GM12864 (cell line): Measurements from ENCODE around the gene GATAD2B.
A peak's percentile ranks its signal among the peaks of the same experiment; 100 is the strongest.

Source experiments
- DNase-seq: peaks from one replicate; pipeline ENCODE4 v3.0.0-alpha.2; 2011; ENCODE audit warnings: low read depth
- H3K4me3 ChIP-seq: 2 replicates; pipeline ENCODE4 v1.5.1; 2011; ENCODE audit warnings: mild to moderate bottlenecking, low read depth, low read length, control low read depth
- CTCF ChIP-seq: IDR thresholded peaks from 2 replicates; pipeline ENCODE4 v1.5.1; 2011; ENCODE audit warnings: low read depth, mild to moderate bottlenecking, moderate library complexity, low read length, control low read depth, inconsistent platforms; ENCODE audit errors: missing control alignments

The GATAD2B gene

GRCh38 chr1:153805042-153805745 is 117.6 kb downstream of the GATAD2B start:
- no peak for TF ChIP-seq CTCF
- DNase-seq: peak; percentile 99
- no peak overlapping the region for H3K4me3 ChIP-seq

- no peak for DNase-seq
- TF ChIP-seq CTCF: no peak
Measured at GRCh38 chr1:153804112-153804511, 118.7 kb downstream of the GATAD2B start.

DNA sequence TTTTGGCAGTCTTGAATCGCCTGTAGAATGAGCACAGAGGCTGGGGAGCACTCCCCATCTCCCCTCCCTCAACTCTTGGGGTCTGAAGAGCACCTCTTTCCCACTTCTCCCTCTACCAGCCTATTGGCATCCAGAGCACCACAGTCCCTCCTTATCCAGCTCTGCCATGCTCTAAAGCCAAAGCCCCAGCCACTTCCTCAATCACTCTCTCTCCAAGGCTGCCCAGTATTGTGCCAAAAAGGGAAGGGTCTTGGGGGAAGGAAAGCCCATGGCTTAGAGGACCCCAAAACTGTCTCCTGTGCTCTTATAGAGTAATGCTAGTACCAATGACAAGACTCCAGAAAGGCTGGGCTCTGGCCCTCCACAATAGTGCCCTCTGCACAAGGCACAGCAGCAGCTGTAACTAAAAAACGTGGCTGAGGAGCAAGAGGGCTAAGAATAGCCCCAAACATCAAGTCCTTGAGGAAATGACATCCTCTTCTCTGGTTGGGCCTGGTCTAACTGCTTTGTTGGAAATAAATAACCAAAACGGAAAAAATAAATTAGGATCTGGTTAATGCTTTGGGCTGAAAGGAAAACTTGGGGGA is 119.2 kb downstream of the GATAD2B start:
- no peak overlapping the region for H3K4me3 ChIP-seq
- no peak for DNase-seq
- TF ChIP-seq CTCF: no peak

More at GRCh38 chr1:153804112-153804511, 118.7 kb downstream of the GATAD2B start:
- no peak overlapping the region for H3K4me3 ChIP-seq

- no peak overlapping the region for H3K4me3 ChIP-seq
- TF ChIP-seq CTCF: no peak
- no peak for DNase-seq
Measured at GRCh38 chr1:153801786-153802697, 120.7 kb downstream of the GATAD2B start.

- H3K4me3 ChIP-seq: no peak overlapping the region
- TF ChIP-seq CTCF: no peak
- DNase-seq: no peak
Measured at GRCh38 chr1:153801028-153801625, 121.6 kb downstream of the GATAD2B start.

GRCh38 chr1:153800516-153800915 is 122.3 kb downstream of the GATAD2B start:
- no peak for DNase-seq
- no peak for TF ChIP-seq CTCF

More at GRCh38 chr1:153800516-153800915, 122.3 kb downstream of the GATAD2B start:
- H3K4me3 ChIP-seq: no peak overlapping the region
